Stomach smooth muscle (tissue), 2 donors: Measurements from ENCODE around the gene TRIO.

Source experiments
- H3K27ac ChIP-seq: one replicate; pipeline ENCODE4 v1.7.0; 2013; ENCODE audit warnings: mild to moderate bottlenecking, low read length, inconsistent platforms
- H3K27me3 ChIP-seq, 2 donors: one replicate each; pipeline ENCODE4 v1.7.0; 2013; ENCODE audit warnings: low read length in 2 of 2; ENCODE audit not compliant: insufficient read depth in 2 of 2, control insufficient read depth in 1 of 2
- H3K36me3 ChIP-seq, 2 donors: one replicate each; pipeline ENCODE4 v1.7.0; 2013; ENCODE audit warnings: low read length in 2 of 2; ENCODE audit not compliant: control insufficient read depth in 2 of 2, insufficient read depth in 2 of 2
- H3K4me1 ChIP-seq: one replicate; pipeline ENCODE4 v1.7.0; 2013; ENCODE audit warnings: low read length; ENCODE audit not compliant: control insufficient read depth, insufficient read depth
- H3K4me3 ChIP-seq, 2 donors: one replicate each; pipeline ENCODE4 v1.7.0; 2013; ENCODE audit warnings: low read length in 2 of 2
- H3K9ac ChIP-seq, 2 donors: one replicate each; pipeline ENCODE4 v1.7.0; 2013; ENCODE audit warnings: low read length in 2 of 2, mild to moderate bottlenecking in 1 of 2
- H3K9me3 ChIP-seq, 2 donors: one replicate each; pipeline ENCODE4 v1.7.0; 2013; ENCODE audit warnings: low read length in 2 of 2; ENCODE audit not compliant: control insufficient read depth in 2 of 2
- donor health status: healthy.
- donor health status: Pancreatic carcinoma.

The TRIO gene

GRCh38 chr5:14147210-14147609, 4.1 kb downstream of the TRIO start:
- peak overlapping the region; percentile 21 to 91 for H3K9ac ChIP-seq
- H3K4me3 ChIP-seq, result peak overlapping the region; percentile 75 to 93
- H3K9me3 ChIP-seq, result no peaks in the 10 kb centered on the region
- peak overlapping the region; percentile 89 for H3K27ac ChIP-seq
- H3K27me3 ChIP-seq, result no peaks in the 10 kb centered on the region
- no peaks in the 10 kb centered on the region for H3K36me3 ChIP-seq
- peaks cover 57% of the 10 kb centered on the region for H3K4me1 ChIP-seq

GRCh38 chr5:14148483-14148882, 5.3 kb downstream of the TRIO start:
- Histone ChIP-seq H3K27ac (peak overlapping the region; percentile 31), H3K27me3 (no peaks in the 10 kb centered on the region), H3K4me3 (peak overlapping the region in 1 of 2 donors; percentile 44), H3K9me3 (no peaks in the 10 kb centered on the region), H3K9ac (no peak overlapping the region), H3K4me1 (peaks cover 57% of the 10 kb centered on the region), H3K36me3 (no peaks in the 10 kb centered on the region)

GRCh38 chr5:14148890-14149671, 5.9 kb downstream of the TRIO start:
- Histone ChIP-seq H3K4me1 (peaks cover 60% of the 10 kb centered on the region), H3K27me3 (no peaks in the 10 kb centered on the region), H3K9ac (peak overlapping the region in 1 of 2 donors; percentile 42), H3K27ac (peak overlapping the region; percentile 31), H3K36me3 (no peaks in the 10 kb centered on the region), H3K9me3 (no peaks in the 10 kb centered on the region), H3K4me3 (peak overlapping the region; percentile 7 to 44)

GRCh38 chr5:14149672-14150274, 6.6 kb downstream of the TRIO start:
- no peaks in the 10 kb centered on the region for H3K27me3 ChIP-seq
- H3K27ac ChIP-seq, result peak overlapping the region; percentile 2
- no peaks in the 10 kb centered on the region for H3K36me3 ChIP-seq
- peak overlapping the region in 1 of 2 donors; percentile 10 for H3K4me3 ChIP-seq
- H3K9ac ChIP-seq, result peak overlapping the region; percentile 1 to 42
- no peaks in the 10 kb centered on the region for H3K9me3 ChIP-seq
- H3K4me1 ChIP-seq, result peaks cover 65% of the 10 kb centered on the region

- Histone ChIP-seq H3K9ac (no peak overlapping the region), H3K4me1 (peaks cover 61% of the 10 kb centered on the region)
Observed at GRCh38 chr5:14151416-14151815, 8.3 kb downstream of the TRIO start.

GRCh38 chr5:14153071-14153864, 10.1 kb downstream of the TRIO start:
- Histone ChIP-seq H3K27me3 (no peaks in the 10 kb centered on the region), H3K4me3 (peak overlapping the region; percentile 29 to 52), H3K27ac (peak overlapping the region; percentile 76), H3K36me3 (no peaks in the 10 kb centered on the region), H3K9me3 (no peaks in the 10 kb centered on the region), H3K9ac (peak overlapping the region; percentile 7 to 76), H3K4me1 (peaks cover 48% of the 10 kb centered on the region)

More at GRCh38 chr5:14151416-14151815, 8.3 kb downstream of the TRIO start:
- H3K4me3 ChIP-seq, result no peak overlapping the region
- H3K27me3 ChIP-seq, result no peaks in the 10 kb centered on the region
- no peak overlapping the region for H3K27ac ChIP-seq
- no peaks in the 10 kb centered on the region for H3K9me3 ChIP-seq
- no peaks in the 10 kb centered on the region for H3K36me3 ChIP-seq

- Histone ChIP-seq H3K4me3 (peak overlapping the region; percentile 33 to 52), H3K9me3 (no peaks in the 10 kb centered on the region), H3K36me3 (no peaks in the 10 kb centered on the region), H3K27me3 (no peaks in the 10 kb centered on the region), H3K4me1 (peaks cover 39% of the 10 kb centered on the region), H3K9ac (peak overlapping the region; percentile 71 to 76), H3K27ac (peak overlapping the region; percentile 76)
Observed at GRCh38 chr5:14153932-14154731, 11.0 kb downstream of the TRIO start.

GRCh38 chr5:14155075-14155474, 11.9 kb downstream of the TRIO start:
- peaks cover 31% of the 10 kb centered on the region for H3K4me1 ChIP-seq

GRCh38 chr5:14155739-14156138, 12.6 kb downstream of the TRIO start:
- H3K36me3 ChIP-seq, result no peaks in the 10 kb centered on the region
- H3K27me3 ChIP-seq, result no peaks in the 10 kb centered on the region
- peaks cover 30% of the 10 kb centered on the region for H3K4me1 ChIP-seq
- H3K9me3 ChIP-seq, result no peaks in the 10 kb centered on the region
- peak overlapping the region in 1 of 2 donors; percentile 57 for H3K4me3 ChIP-seq
- peak overlapping the region in 1 of 2 donors; percentile 84 for H3K9ac ChIP-seq
- peak overlapping the region; percentile 80 for H3K27ac ChIP-seq

More at GRCh38 chr5:14155075-14155474, 11.9 kb downstream of the TRIO start:
- no peaks in the 10 kb centered on the region for H3K9me3 ChIP-seq
- peak overlapping the region in 1 of 2 donors; percentile 76 for H3K9ac ChIP-seq
- no peaks in the 10 kb centered on the region for H3K27me3 ChIP-seq
- no peak overlapping the region for H3K4me3 ChIP-seq
- H3K27ac ChIP-seq, result peak overlapping the region; percentile 76
- no peaks in the 10 kb centered on the region for H3K36me3 ChIP-seq

- H3K4me1 ChIP-seq, result peaks cover 33% of the 10 kb centered on the region
- H3K9me3 ChIP-seq, result no peaks in the 10 kb centered on the region
- no peaks in the 10 kb centered on the region for H3K36me3 ChIP-seq
- no peaks in the 10 kb centered on the region for H3K27me3 ChIP-seq
- peak overlapping the region; percentile 7 to 84 for H3K9ac ChIP-seq
- H3K4me3 ChIP-seq, result peak overlapping the region; percentile 54 to 57
- peak overlapping the region; percentile 80 for H3K27ac ChIP-seq
Observed at GRCh38 chr5:14156290-14156649, 13.1 kb downstream of the TRIO start.
